ENCODE measurements around the gene XPA. TPM values are rescaled to one million over a fixed set of nuclear protein-coding genes. Genes with fewer than 3 reads are reported as not detected.

Gene XPA
- total and polyA plus RNA-seq, 2 of the 8 experiments (the other 6 are each of a cell fraction or from before 2014, with no cell fraction given) = 0.24 to 2.6 TPM

DNA sequence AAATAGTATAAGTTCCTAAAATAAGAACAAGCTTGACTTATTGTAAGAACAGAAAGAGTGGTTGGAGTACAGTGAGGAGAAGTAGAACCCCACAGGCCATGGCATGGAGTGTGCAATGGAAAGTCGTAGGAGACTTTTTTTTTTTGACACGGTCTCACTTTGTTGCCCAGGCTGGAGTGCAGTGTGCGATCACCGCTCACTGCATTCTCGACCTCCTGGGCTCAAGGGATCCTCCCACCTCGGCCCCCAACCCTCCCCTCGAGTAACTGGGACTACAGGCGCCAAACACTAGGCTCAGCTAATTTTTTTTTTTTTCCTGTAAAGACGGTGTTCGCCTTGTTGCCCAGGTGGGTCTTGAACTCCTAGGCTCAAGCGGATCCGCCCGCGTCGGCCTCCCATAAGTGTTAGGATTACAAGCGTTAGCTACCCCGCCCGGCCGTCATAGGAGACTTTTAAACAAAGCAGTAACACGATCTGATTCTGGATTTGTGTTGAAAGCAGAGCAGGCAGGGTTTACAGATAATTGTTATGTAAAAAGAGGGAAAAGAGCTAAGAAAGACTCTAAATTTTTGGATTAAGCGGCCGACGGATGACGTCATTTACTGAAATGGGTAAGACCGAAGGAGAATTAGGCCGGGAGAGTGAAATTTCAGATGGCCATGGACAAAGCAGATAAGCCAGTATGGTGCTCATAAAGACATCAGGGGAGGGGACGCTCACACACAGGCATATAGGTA is 64.7 kb downstream of the XPA start:
- Histone ChIP-seq H3K9me3 (ENCODE audit: insufficient read depth in 2 of 2, low read depth in 1 of 2, low read length in 1 of 2) (no peaks in the 10 kb centered on the region), H3K79me1 (ENCODE audit: low read depth, low read length) (peaks cover 8% of the 10 kb centered on the region; the same call in 1 of the 2 replicates), H3K23me2 (ENCODE audit: low read depth, low read length) (peaks cover 5% of the 10 kb centered on the region), H2AFZ (ENCODE audit: low read length) (0 out of 2 replicates have a peak overlapping the region, but pooled peaks have one; percentile 37), H4K5ac (ENCODE audit: insufficient read length, low read depth, low read length) (peak overlapping the region; percentile 49), H2BK5ac (ENCODE audit: low read depth, low read length) (peak overlapping the region; percentile 97), H3K27me3 (replicated peaks in 1 of 4; ENCODE audit: control insufficient read depth in 3 of 4, extremely low read depth in 1 of 4, insufficient read depth in 3 of 4, low read length in 3 of 4) (no peaks in the 10 kb centered on the region), H3K23ac (ENCODE audit: insufficient read length) (no peak overlapping the region), H2AK5ac (ENCODE audit: low read depth, low read length) (no peak overlapping the region), H3K4ac (replicated peaks; ENCODE audit: insufficient read length, low read depth, low read length) (peak overlapping the region; percentile 91), H3K4me1 (replicated peaks in 1 of 4; ENCODE audit: control insufficient read depth in 3 of 4, insufficient read depth in 4 of 4, low read length in 3 of 4) (peaks cover 0 to 17% (median 4%) of the 10 kb centered on the region in 4 experiments; a peak in 6 of 7 replicates), H3K79me2 (ENCODE audit: control insufficient read depth in 1 of 2, insufficient read depth in 2 of 2, low read length in 2 of 2) (peaks cover 29 to 80% of the 10 kb centered on the region in 2 experiments), H2BK20ac (ENCODE audit: low read length) (no peak overlapping the region), H4K20me1 (replicated peaks in 1 of 2; ENCODE audit: control insufficient read depth in 1 of 2, insufficient read depth in 2 of 2, low read length in 2 of 2) (peaks cover 11 to 12% of the 10 kb centered on the region in 2 experiments), H3K4me2 (ENCODE audit: insufficient read depth in 1 of 2, low read depth in 2 of 2, low read length in 2 of 2) (peak overlapping the region; percentile 72 to 89), H3K14ac (ENCODE audit: insufficient read length) (no peak overlapping the region), H3K9ac (replicated peaks in 1 of 4; ENCODE audit: extremely low read depth in 1 of 4, low read depth in 3 of 4, low read length in 3 of 4) (peak overlapping the region; percentile 75 to 98 (median 94)), H2BK15ac (ENCODE audit: low read length) (no peak overlapping the region; the same call in 1 of the 2 replicates), H2BK12ac (ENCODE audit: low read depth, low read length) (peak overlapping the region; percentile 91; the same call in 1 of the 2 replicates), H2BK120ac (replicated peaks; ENCODE audit: low read depth, low read length) (no peak overlapping the region), H4K91ac (replicated peaks; ENCODE audit: insufficient read length, low read length) (no peak overlapping the region), H4K8ac (ENCODE audit: extremely low read depth, insufficient read depth, low read length) (peak overlapping the region; percentile 96), H3K27ac (ENCODE audit: low read depth, low read length) (peak overlapping the region; percentile 98), H3K56ac (replicated peaks; ENCODE audit: insufficient read length, low read depth, low read length) (peak overlapping the region; percentile 52), H3K4me3 (ENCODE audit: extremely low read depth in 1 of 4, insufficient read depth in 2 of 4, low read depth in 3 of 4, low read length in 4 of 4) (peak overlapping the region; percentile 70 to 91 (median 87)), H3K36me3 (ENCODE audit: control insufficient read depth in 2 of 4, insufficient read depth in 4 of 4, low read length in 3 of 4) (no peaks in the 10 kb centered on the region), H3K18ac (ENCODE audit: extremely low read depth, low read length) (peak overlapping the region; percentile 79; the same call in 1 of the 2 replicates)
- ChIA-PET POLR2A (ENCODE audit: partially characterized antibody) (interaction anchor here (0.7 to 2.3 kb wide), 15 partner anchors 10 to 1014 kb away, joined by 3 to 9 read pairs (median 4); no protein-coding TSS in a partner anchor), CTCF (ENCODE audit: partially characterized antibody) (interaction anchor here (0.7 to 3.0 kb wide), 2 partner anchors 10 to 17 kb away, joined by 3 to 16 read pairs; no protein-coding TSS in a partner anchor)
- WGBS, 2 experiments (ENCODE audit: extremely low coverage in 1 of 2, insufficient coverage in 1 of 2, insufficient read length in 1 of 2, insufficient replicate concordance in 2 of 2, low coverage in 1 of 2, low lambda C conversion rate in 2 of 2, missing lambda C conversion rate in 1 of 2) = 4% methylated on average over 27 of the region's 27 CpGs; no CpG with 5 or more reads in 1 of the 2 experiments
- FAIRE-seq (no peak), DNase-seq (ENCODE audit: low read depth in 1 of 2, low spot score in 2 of 2) (peak in 1 of 2 experiments; percentile 17)
- TF ChIP-seq PHF8 (conservative IDR thresholded peaks at IDR 0.05; ENCODE audit: low read depth, low read length) (peak; percentile 2; the same call in 1 of the 2 replicates), SIRT6 (IDR thresholded peaks at IDR 0.05; ENCODE audit: low read length) (no peak), SIX5 (IDR thresholded peaks at IDR 0.05; ENCODE audit: low read depth, low read length) (no peak), ATF2 (IDR thresholded peaks at IDR 0.05; ENCODE audit: low read length) (peak; percentile 98), KDM1A (IDR thresholded peaks at IDR 0.05; ENCODE audit: borderline replicate concordance, low read length) (no peak), JUND (IDR thresholded peaks at IDR 0.05; ENCODE audit: low read length) (peak; percentile 99), SAP30 (IDR thresholded peaks at IDR 0.05; ENCODE audit: insufficient read depth, insufficient replicate concordance, low read length) (no peak)
- TF ChIP-seq, protein P1, sequence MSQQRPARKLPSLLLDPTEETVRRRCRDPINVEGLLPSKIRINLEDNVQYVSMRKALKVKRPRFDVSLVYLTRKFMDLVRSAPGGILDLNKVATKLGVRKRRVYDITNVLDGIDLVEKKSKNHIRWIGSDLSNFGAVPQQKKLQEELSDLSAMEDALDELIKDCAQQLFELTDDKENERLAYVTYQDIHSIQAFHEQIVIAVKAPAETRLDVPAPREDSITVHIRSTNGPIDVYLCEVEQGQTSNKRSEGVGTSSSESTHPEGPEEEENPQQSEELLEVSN (IDR thresholded peaks at IDR 0.05) = no peak
